SK-N-SH treated with all-trans-retinoic acid at 6 μM for 48 hours (cell line): ENCODE results near the gene FAAP100.

Experiments used
- ATAC-seq: fragments of 200-7000 bp; cut with Tn5 transposase; 3 replicates; pipeline ENCODE4 v1.9.1; 2020; ENCODE audit warnings: mild to moderate bottlenecking, moderate library complexity
- ARNTL ChIP-seq: fragments of 450-650 bp; formaldehyde crosslinking; IDR thresholded peaks from 2 replicates; pipeline ENCODE4 v1.5.0; 2020; ENCODE audit warnings: low read depth, mild to moderate bottlenecking, moderate library complexity, borderline replicate concordance
- CREB5 ChIP-seq: fragments of 250-450 bp; sonication (Bioruptor Pico); IDR thresholded peaks from 2 replicates; pipeline ENCODE4 v1.5.1; 2020; ENCODE audit warnings: low read depth, mild to moderate bottlenecking, moderate library complexity
- CSDC2 ChIP-seq: fragments of 250-450 bp; sonication (Bioruptor Pico); IDR thresholded peaks from 2 replicates; pipeline ENCODE4 v1.5.0; 2020; ENCODE audit warnings: mild to moderate bottlenecking, moderate library complexity
- CSRNP3 ChIP-seq: fragments of 250-450 bp; sonication (Bioruptor Pico); IDR thresholded peaks from 2 replicates; pipeline ENCODE4 v1.5.1; 2021; ENCODE audit warnings: mild to moderate bottlenecking, moderate library complexity
- ESRRG ChIP-seq: fragments of 250-450 bp; sonication (Bioruptor Pico); IDR thresholded peaks from 2 replicates; pipeline ENCODE4 v1.6.1; 2021; ENCODE audit warnings: mild to moderate bottlenecking
- GLIS3 ChIP-seq: fragments of 250-450 bp; sonication (Bioruptor Pico); IDR thresholded peaks from 2 replicates; pipeline ENCODE4 v1.5.0; 2020; ENCODE audit warnings: mild to moderate bottlenecking, moderate library complexity
- OSR1 ChIP-seq: fragments of 250-450 bp; sonication (Bioruptor Pico); IDR thresholded peaks from 2 replicates; pipeline ENCODE4 v1.8.0; 2022; ENCODE audit warnings: moderate library complexity, mild to moderate bottlenecking, inconsistent platforms
- PPARA ChIP-seq: fragments of 250-450 bp; sonication (Bioruptor Pico); IDR thresholded peaks from 2 replicates; pipeline ENCODE4 v1.5.0; 2020; ENCODE audit warnings: mild to moderate bottlenecking, borderline replicate concordance
- SNAI2 ChIP-seq: fragments of 250-450 bp; sonication (Bioruptor Pico); IDR thresholded peaks from 2 replicates; pipeline ENCODE4 v1.5.0; 2020; ENCODE audit warnings: mild to moderate bottlenecking, moderate library complexity
- TCF4 ChIP-seq: fragments of 250-450 bp; sonication (Bioruptor Pico); IDR thresholded peaks from 2 replicates; pipeline ENCODE4 v1.8.0; 2021; ENCODE audit warnings: mild to moderate bottlenecking, moderate library complexity, borderline replicate concordance
- TOX ChIP-seq: fragments of 250-450 bp; sonication (Bioruptor Pico); IDR thresholded peaks from 2 replicates; pipeline ENCODE4 v1.8.0; 2021; ENCODE audit warnings: mild to moderate bottlenecking, moderate library complexity, borderline replicate concordance
- ZC3H10 ChIP-seq: fragments of 250-450 bp; sonication (Bioruptor Pico); IDR thresholded peaks from 2 replicates; pipeline ENCODE4 v1.5.1; 2021; ENCODE audit warnings: mild to moderate bottlenecking, moderate library complexity
- ZFP3 ChIP-seq: fragments of 250-450 bp; sonication (Bioruptor Pico); IDR thresholded peaks from 2 replicates; pipeline ENCODE4 v1.5.0; 2020; ENCODE audit warnings: mild to moderate bottlenecking, moderate library complexity
- ZFP30 ChIP-seq: fragments of 450-650 bp; formaldehyde crosslinking; IDR thresholded peaks from 2 replicates; pipeline ENCODE4 v1.5.0; 2022; ENCODE audit warnings: mild to moderate bottlenecking, moderate library complexity
- ZNF565 ChIP-seq: fragments of 450-650 bp; formaldehyde crosslinking; conservative IDR thresholded peaks from 2 replicates; pipeline ENCODE4 v1.5.0; 2020; ENCODE audit warnings: low read depth, mild to moderate bottlenecking, moderate library complexity
- ZNF70 ChIP-seq: fragments of 450-650 bp; formaldehyde crosslinking; IDR thresholded peaks from 2 replicates; pipeline ENCODE4 v1.5.0; 2020; ENCODE audit warnings: mild to moderate bottlenecking, moderate library complexity
- ZNF8 ChIP-seq: fragments of 450-650 bp; formaldehyde crosslinking; IDR thresholded peaks from 2 replicates; pipeline ENCODE4 v1.5.0; 2020; ENCODE audit warnings: mild to moderate bottlenecking, moderate library complexity
- TF ChIP-seq, protein P1 (sequence below): fragments of 250-450 bp; sonication (Bioruptor Pico); IDR thresholded peaks from 2 replicates; pipeline ENCODE4 v1.8.0; 2020; ENCODE audit warnings: mild to moderate bottlenecking, moderate library complexity, borderline replicate concordance
- TF ChIP-seq, protein P2 (sequence below): fragments of 250-450 bp; sonication (Bioruptor Pico); IDR thresholded peaks from 2 replicates; pipeline ENCODE4 v1.8.0; 2021; ENCODE audit warnings: low read depth, mild to moderate bottlenecking, moderate library complexity, borderline replicate concordance

FAAP100 gene

GRCh38 chr17:81539961-81540675 is 12.0 kb downstream of the FAAP100 start (continued):
- no peak for TF ChIP-seq ZNF565
- TF ChIP-seq GLIS3 (CRISPR knock-in tag): no peak
- TF ChIP-seq, protein P1, sequence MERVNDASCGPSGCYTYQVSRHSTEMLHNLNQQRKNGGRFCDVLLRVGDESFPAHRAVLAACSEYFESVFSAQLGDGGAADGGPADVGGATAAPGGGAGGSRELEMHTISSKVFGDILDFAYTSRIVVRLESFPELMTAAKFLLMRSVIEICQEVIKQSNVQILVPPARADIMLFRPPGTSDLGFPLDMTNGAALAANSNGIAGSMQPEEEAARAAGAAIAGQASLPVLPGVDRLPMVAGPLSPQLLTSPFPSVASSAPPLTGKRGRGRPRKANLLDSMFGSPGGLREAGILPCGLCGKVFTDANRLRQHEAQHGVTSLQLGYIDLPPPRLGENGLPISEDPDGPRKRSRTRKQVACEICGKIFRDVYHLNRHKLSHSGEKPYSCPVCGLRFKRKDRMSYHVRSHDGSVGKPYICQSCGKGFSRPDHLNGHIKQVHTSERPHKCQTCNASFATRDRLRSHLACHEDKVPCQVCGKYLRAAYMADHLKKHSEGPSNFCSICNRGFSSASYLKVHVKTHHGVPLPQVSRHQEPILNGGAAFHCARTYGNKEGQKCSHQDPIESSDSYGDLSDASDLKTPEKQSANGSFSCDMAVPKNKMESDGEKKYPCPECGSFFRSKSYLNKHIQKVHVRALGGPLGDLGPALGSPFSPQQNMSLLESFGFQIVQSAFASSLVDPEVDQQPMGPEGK (CRISPR knock-in tag): no peak
- TF ChIP-seq CSDC2: no peak
- TF ChIP-seq, protein P2, sequence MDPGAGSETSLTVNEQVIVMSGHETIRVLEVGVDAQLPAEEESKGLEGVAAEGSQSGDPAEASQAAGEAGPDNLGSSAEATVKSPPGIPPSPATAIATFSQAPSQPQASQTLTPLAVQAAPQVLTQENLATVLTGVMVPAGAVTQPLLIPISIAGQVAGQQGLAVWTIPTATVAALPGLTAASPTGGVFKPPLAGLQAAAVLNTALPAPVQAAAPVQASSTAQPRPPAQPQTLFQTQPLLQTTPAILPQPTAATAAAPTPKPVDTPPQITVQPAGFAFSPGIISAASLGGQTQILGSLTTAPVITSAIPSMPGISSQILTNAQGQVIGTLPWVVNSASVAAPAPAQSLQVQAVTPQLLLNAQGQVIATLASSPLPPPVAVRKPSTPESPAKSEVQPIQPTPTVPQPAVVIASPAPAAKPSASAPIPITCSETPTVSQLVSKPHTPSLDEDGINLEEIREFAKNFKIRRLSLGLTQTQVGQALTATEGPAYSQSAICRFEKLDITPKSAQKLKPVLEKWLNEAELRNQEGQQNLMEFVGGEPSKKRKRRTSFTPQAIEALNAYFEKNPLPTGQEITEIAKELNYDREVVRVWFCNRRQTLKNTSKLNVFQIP: no peak
- TF ChIP-seq, all 23 proteins: peak for 0

- no peak for ATAC-seq
- TF ChIP-seq ZFP30 (CRISPR knock-in tag) (no peak), ZNF565 (no peak), PPARA (CRISPR knock-in tag) (no peak), ESRRG (CRISPR knock-in tag) (no peak), ZC3H10 (CRISPR knock-in tag) (no peak), ZNF70 (no peak), ARNTL (no peak), CREB5 (no peak)
Measured at GRCh38 chr17:81539571-81539900, 12.6 kb downstream of the FAAP100 start.

DNA sequence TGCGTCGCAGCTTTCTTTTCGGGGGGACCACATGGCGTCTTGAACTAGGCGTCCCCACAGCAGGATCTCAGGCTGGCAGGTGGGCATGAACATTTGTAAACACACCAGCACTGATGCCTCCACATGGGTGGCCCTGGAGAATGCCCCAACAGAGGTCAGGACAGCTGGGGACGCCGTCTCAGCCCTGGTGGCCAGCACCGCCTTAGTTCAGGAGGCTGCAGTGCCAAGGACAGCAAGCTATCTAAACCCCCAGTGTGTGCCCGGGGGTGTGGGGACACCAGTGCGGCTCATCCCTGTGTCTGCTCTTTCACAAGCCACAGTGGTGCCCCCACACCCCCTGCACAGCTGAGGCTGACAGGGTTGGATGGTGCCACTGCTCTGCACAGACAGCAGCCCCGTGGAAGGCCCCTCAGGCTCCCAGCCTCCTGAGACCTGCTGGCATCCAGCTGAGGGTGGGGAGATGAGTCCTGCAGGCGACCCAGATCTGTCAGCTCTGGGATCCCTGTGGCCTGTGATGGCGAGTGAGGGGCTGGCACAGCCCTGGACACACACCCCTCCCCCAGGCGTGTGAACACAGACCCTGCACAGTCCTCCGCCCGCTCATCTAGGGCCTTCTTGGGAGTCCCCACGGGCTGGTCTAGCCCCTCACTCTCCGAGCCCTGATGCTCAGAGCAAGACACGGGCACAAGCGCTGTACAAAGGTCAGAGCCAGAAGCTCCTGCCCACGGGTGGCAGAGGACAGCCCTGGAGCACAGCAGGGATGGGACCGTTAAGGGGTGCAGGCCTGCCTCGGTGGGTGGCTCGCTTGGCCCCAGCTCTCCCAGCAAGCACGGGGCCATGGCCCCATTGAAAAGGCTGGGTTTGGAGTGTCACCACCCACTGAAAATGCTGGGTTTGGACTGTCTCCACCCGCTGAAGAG is 13.2 kb downstream of the FAAP100 start:
- TF ChIP-seq SNAI2 (CRISPR knock-in tag): no peak
- TF ChIP-seq ZNF565: no peak
- TF ChIP-seq TOX (CRISPR knock-in tag): no peak
- no peak for TF ChIP-seq OSR1 (CRISPR knock-in tag)
- no peak for TF ChIP-seq ZC3H10 (CRISPR knock-in tag)
- TF ChIP-seq ZNF8 (CRISPR knock-in tag): no peak
- no peak for TF ChIP-seq ZFP3 (CRISPR knock-in tag)
- TF ChIP-seq GLIS3 (CRISPR knock-in tag): no peak
- TF ChIP-seq ZFP30 (CRISPR knock-in tag): no peak
- no peak for TF ChIP-seq PPARA (CRISPR knock-in tag)
- TF ChIP-seq, protein P1 (CRISPR knock-in tag): no peak
- TF ChIP-seq CSRNP3 (CRISPR knock-in tag): no peak
- no peak for TF ChIP-seq TCF4 (CRISPR knock-in tag)
- TF ChIP-seq, protein P2: no peak
- ATAC-seq: no peak
